Kidney epithelial cell (primary cell): Measurements from ENCODE around the gene TOP2A. TPM values are rescaled to one million over a fixed set of nuclear protein-coding genes. Genes with fewer than 3 reads are reported as not detected.
"Not testable (repeated sequence)": the region's sequence is repeated elsewhere in the genome, so short reads cannot be mapped to it uniquely, and the experiment has no call there.

Source experiments
- DNase-seq: peaks from one replicate; pipeline ENCODE4 v3.0.0-alpha.2; 2010; ENCODE audit warnings: low read depth
- H3K27me3 ChIP-seq: 2 replicates; pipeline ENCODE4 v1.6.0; 2011; ENCODE audit warnings: low read length; ENCODE audit not compliant: control insufficient read depth, insufficient read depth
- H3K36me3 ChIP-seq: 2 replicates; pipeline ENCODE4 v1.5.1; 2011; ENCODE audit warnings: low read length; ENCODE audit not compliant: control insufficient read depth, insufficient read depth
- H3K4me3 ChIP-seq: 2 replicates; pipeline ENCODE4 v1.5.1; 2011; ENCODE audit warnings: low read depth, mild to moderate bottlenecking, control low read depth, low read length
- CTCF ChIP-seq: IDR thresholded peaks from 2 replicates; pipeline ENCODE4 v1.5.1; 2011; ENCODE audit warnings: mild to moderate bottlenecking, moderate library complexity, low read length, control low read depth, inconsistent platforms; ENCODE audit not compliant: insufficient read depth, poor library complexity, severe bottlenecking
- total RNA-seq: library from RNA; depleted of rRNA; stranded (reverse); fragments of >200 nt; gene quantifications from 2 replicates; pipeline ENCODE4 v1.2.3, GENCODE V29; 2015

The TOP2A gene
- total RNA-seq, 1 donor from 2014 or later = 17.4 TPM

DNA sequence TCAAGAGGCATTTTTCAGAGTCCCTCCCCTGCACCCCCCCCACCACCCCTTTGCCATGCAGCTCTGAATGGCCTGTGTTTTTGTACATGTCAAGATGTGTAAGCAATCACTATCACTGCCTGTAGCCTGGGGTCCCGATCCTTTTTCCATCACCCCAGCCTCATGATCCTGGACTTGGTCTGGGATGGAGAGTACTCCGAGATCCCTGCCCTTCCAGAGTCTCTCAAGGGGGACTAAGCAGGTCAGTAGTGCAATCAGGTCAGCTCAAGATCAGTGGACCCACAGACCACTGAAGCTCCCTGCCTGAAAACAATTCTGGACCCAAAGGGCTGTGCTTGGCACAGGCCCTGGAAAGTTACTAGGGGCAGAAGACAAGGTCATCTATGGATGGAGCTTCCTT is 45.7 kb downstream of the TOP2A start:
- no peaks in the 10 kb centered on the region for H3K36me3 ChIP-seq
- H3K27me3 ChIP-seq = no peaks in the 10 kb centered on the region
- no peak for TF ChIP-seq CTCF
- no peak overlapping the region for H3K4me3 ChIP-seq
- no peak for DNase-seq

GRCh38 chr17:40371261-40371929 is 46.3 kb downstream of the TOP2A start:
- no peak overlapping the region for H3K4me3 ChIP-seq
- DNase-seq = no peak
- TF ChIP-seq CTCF = no peak
- no peaks in the 10 kb centered on the region for H3K27me3 ChIP-seq
- H3K36me3 ChIP-seq = no peaks in the 10 kb centered on the region

GRCh38 chr17:40369923-40370322 is 47.8 kb downstream of the TOP2A start:
- Histone ChIP-seq H3K4me3 (no peak overlapping the region), H3K36me3 (no peaks in the 10 kb centered on the region), H3K27me3 (no peaks in the 10 kb centered on the region)
- no peak for DNase-seq
- TF ChIP-seq CTCF = no peak

DNA sequence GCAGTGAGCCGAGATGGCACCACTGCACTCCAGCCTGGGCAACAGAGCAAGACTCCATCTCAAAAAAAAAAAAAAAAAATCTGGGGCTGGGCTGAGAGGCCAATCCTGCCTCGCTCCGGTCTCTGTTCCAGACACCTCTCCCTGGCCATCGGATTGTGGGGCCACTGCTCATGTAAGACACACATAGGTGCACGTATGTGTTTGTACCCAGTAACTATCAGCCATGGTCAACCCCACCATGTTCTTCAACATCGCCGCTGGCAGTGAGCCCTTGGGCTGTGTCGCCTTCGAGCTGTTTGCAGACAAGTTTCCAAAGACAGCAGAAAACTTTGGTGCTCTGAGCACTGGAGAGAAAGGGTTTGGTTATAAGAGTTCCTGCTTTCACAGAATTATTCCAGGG is 50.0 kb downstream of the TOP2A start:
- not testable (repeated sequence) for H3K36me3 ChIP-seq, H3K27me3 ChIP-seq, H3K4me3 ChIP-seq, DNase-seq

GRCh38 chr17:40366861-40367518 is 50.7 kb downstream of the TOP2A start:
- Histone ChIP-seq H3K36me3 (no peaks in the 10 kb centered on the region), H3K27me3 (peaks cover 2% of the 10 kb centered on the region), H3K4me3 (no peak overlapping the region)
- no peak for TF ChIP-seq CTCF
- no peak for DNase-seq

DNA sequence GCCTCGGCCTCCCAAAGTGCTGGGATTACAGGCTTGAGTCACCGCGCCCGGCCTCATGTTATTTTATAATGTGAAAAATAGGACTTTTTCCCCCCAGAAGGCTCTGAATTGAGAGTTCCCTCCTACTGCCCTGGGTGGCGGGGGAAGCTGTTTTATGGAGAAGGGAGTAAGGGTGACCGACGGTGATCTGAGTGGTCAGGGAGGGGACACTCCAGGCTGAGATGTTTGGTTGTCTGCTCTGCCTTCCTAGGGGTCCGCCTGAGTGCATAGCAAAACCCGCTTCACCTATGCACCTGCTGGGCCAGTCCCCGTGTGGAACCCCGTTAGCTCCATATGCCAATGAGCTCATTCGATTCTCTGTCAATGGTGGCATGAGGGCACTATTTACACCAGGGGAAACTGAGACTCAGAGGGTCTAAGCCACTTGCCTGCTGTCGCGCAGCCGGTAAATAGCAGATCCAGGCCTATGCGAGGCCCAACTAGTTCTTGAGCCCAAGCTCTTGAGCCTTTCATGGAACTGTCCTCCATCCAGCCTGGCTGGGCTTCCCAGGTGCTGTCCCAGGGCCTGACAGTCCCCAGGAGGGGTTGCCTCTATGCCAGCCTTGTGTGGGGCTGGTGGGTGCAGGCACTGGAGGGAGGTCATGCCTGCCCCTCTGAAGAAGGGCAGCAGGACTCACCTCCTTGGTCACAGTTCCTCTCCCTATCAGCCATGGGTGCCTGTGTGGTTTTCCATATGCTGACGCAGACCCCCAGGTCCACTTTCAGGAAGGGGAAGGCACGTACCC is 51.4 kb downstream of the TOP2A start:
- DNase-seq = no peak
- Histone ChIP-seq H3K4me3 (no peak overlapping the region), H3K27me3 (peaks cover 4% of the 10 kb centered on the region), H3K36me3 (no peaks in the 10 kb centered on the region)
- no peak for TF ChIP-seq CTCF
